Measurements from ENCODE around the gene ATP2A1. TPM values are rescaled to one million over a fixed set of nuclear protein-coding genes. Genes with fewer than 3 reads are reported as not detected.
A peak's percentile ranks its signal among the peaks of the same experiment; 100 is the strongest.

Gene ATP2A1
- total and polyA plus RNA-seq, 2 of the 8 experiments (the other 6 are each of a cell fraction or from before 2014, with no cell fraction given): 1.7 to 2.4 TPM

DNA sequence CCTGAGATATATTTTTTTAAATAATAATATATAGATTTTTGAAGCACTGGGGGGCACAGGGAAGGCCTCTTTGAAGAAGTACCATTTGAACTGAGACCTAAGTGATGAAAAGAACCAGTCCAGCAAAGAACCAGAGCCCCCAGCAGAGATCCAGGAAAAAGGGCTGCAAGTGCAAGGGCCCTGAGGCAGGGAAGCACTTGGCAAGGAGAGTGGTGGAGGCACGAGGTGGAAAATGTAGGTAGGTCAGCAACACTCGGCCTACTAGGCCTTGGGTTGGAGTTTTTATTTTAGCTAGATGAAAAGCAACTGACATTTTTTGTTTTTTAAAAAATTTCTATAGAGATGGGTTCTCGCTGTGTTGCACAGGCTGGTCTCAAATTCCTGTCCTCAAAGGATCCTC is 51.9 kb downstream of the ATP2A1 start:
- no peaks in the 10 kb centered on the region for H3K79me1 ChIP-seq (ENCODE audit: low read depth, low read length)
- H2AK5ac ChIP-seq (ENCODE audit: low read depth, low read length): no peak overlapping the region
- no peaks in the 10 kb centered on the region for H3K36me3 ChIP-seq (ENCODE audit: control insufficient read depth in 2 of 4, insufficient read depth in 4 of 4, low read length in 3 of 4)
- H4K5ac ChIP-seq (ENCODE audit: insufficient read length, low read depth, low read length): no peak overlapping the region
- no peak overlapping the region for H3K4ac ChIP-seq (replicated peaks; ENCODE audit: insufficient read length, low read depth, low read length)
- no peaks in the 10 kb centered on the region for H3K27me3 ChIP-seq (replicated peaks in 1 of 4; ENCODE audit: control insufficient read depth in 3 of 4, extremely low read depth in 1 of 4, insufficient read depth in 3 of 4, low read length in 3 of 4)
- WGBS, 2 experiments (ENCODE audit: extremely low coverage in 1 of 2, insufficient coverage in 1 of 2, insufficient read length in 1 of 2, insufficient replicate concordance in 2 of 2, low coverage in 1 of 2, low lambda C conversion rate in 2 of 2, missing lambda C conversion rate in 1 of 2): 92% methylated on average over 3 of the region's 3 CpGs; no CpG with 5 or more reads in 1 of the 2 experiments
- no peak overlapping the region for H3K23ac ChIP-seq (ENCODE audit: insufficient read length)
- CTCF ChIA-PET (ENCODE audit: partially characterized antibody): interaction anchor here (3.6 kb wide), 1 partner anchor 13 kb away, joined by 32 read pairs; no protein-coding TSS in a partner anchor
- no peak overlapping the region for H3K9ac ChIP-seq (replicated peaks in 1 of 4; ENCODE audit: extremely low read depth in 1 of 4, low read depth in 3 of 4, low read length in 3 of 4)
- FAIRE-seq: no peak
- no peak overlapping the region for H3K56ac ChIP-seq (replicated peaks; ENCODE audit: insufficient read length, low read depth, low read length)
- H2BK20ac ChIP-seq (ENCODE audit: low read length): no peak overlapping the region
- H3K4me1 ChIP-seq (replicated peaks in 1 of 4; ENCODE audit: control insufficient read depth in 3 of 4, insufficient read depth in 4 of 4, low read length in 3 of 4): no peaks in the 10 kb centered on the region
- H2BK12ac ChIP-seq (ENCODE audit: low read depth, low read length): no peak overlapping the region
- H4K91ac ChIP-seq (replicated peaks; ENCODE audit: insufficient read length, low read length): no peak overlapping the region
- H3K79me2 ChIP-seq (ENCODE audit: control insufficient read depth in 1 of 2, insufficient read depth in 2 of 2, low read length in 2 of 2): no peaks in the 10 kb centered on the region
- POLR2A ChIA-PET (ENCODE audit: partially characterized antibody): interaction anchor here (1.7 kb wide), 1 partner anchor 108 kb away, joined by 3 read pairs; the partner anchor contains the start of gene ATXN2L
- no peaks in the 10 kb centered on the region for H3K9me3 ChIP-seq (ENCODE audit: insufficient read depth in 2 of 2, low read depth in 1 of 2, low read length in 1 of 2)
- peaks cover 6% of the 10 kb centered on the region for H3K23me2 ChIP-seq (ENCODE audit: low read depth, low read length)
- no peak overlapping the region for H4K8ac ChIP-seq (ENCODE audit: extremely low read depth, insufficient read depth, low read length)
- no peak overlapping the region for H2BK5ac ChIP-seq (ENCODE audit: low read depth, low read length)
- no peak overlapping the region for H3K18ac ChIP-seq (ENCODE audit: extremely low read depth, low read length)
- TF ChIP-seq KDM1A (IDR thresholded peaks at IDR 0.05; ENCODE audit: borderline replicate concordance, low read length): 0 out of 2 replicates have a peak, but pooled peaks have one; percentile 35
- no peak for TF ChIP-seq SP1 (IDR thresholded peaks at IDR 0.05; ENCODE audit: low read depth, low read length)
- H2BK120ac ChIP-seq (replicated peaks; ENCODE audit: low read depth, low read length): no peak overlapping the region
- H3K27ac ChIP-seq (ENCODE audit: low read depth, low read length): no peak overlapping the region
- H2AFZ ChIP-seq (ENCODE audit: low read length): no peak overlapping the region
- no peak overlapping the region for H3K4me3 ChIP-seq (ENCODE audit: extremely low read depth in 1 of 4, insufficient read depth in 2 of 4, low read depth in 3 of 4, low read length in 4 of 4)
- H2BK15ac ChIP-seq (ENCODE audit: low read length): no peak overlapping the region
- no peak overlapping the region for H3K4me2 ChIP-seq (ENCODE audit: insufficient read depth in 1 of 2, low read depth in 2 of 2, low read length in 2 of 2)
- H3K14ac ChIP-seq (ENCODE audit: insufficient read length): no peak overlapping the region
- DNase-seq (ENCODE audit: low read depth in 1 of 2, low spot score in 2 of 2): no peak
- H4K20me1 ChIP-seq (replicated peaks in 1 of 2; ENCODE audit: control insufficient read depth in 1 of 2, insufficient read depth in 2 of 2, low read length in 2 of 2): no peaks in the 10 kb centered on the region

Data from H1 (cell line).